ENCODE results near the gene OR51B5.
"Not testable (repeated sequence)": the region's sequence is repeated elsewhere in the genome, so short reads cannot be mapped to it uniquely, and the experiment has no call there.

OR51B5 gene

DNA sequence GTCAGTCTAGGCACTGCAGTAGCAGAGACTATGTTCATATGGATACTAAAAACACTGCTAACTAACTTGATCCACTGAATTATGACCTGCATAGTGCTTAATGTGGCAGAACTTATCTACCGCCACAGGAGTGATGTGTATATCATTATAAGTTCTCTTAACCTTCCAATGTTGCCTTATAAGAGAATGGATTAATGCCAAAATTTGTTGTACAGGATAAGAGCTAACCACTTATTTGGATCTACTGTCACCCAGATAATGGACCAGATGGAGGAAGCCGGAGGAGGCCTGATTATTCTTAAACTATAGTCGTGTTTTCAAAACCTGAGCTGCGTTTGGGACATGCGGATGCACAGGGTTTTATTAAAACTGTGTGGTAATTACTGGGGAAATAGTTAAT, 39.7 kb downstream of the OR51B5 start:
- no peak for DNase-seq (ENCODE audit: low read depth)
- in situ Hi-C loops (cut with HindIII; ENCODE audit: low sequenced_read_pairs), result no loop called here
- H3K4me3 ChIP-seq (ENCODE audit: low read depth, low read length), result no peak overlapping the region
- TF ChIP-seq, protein P1, sequence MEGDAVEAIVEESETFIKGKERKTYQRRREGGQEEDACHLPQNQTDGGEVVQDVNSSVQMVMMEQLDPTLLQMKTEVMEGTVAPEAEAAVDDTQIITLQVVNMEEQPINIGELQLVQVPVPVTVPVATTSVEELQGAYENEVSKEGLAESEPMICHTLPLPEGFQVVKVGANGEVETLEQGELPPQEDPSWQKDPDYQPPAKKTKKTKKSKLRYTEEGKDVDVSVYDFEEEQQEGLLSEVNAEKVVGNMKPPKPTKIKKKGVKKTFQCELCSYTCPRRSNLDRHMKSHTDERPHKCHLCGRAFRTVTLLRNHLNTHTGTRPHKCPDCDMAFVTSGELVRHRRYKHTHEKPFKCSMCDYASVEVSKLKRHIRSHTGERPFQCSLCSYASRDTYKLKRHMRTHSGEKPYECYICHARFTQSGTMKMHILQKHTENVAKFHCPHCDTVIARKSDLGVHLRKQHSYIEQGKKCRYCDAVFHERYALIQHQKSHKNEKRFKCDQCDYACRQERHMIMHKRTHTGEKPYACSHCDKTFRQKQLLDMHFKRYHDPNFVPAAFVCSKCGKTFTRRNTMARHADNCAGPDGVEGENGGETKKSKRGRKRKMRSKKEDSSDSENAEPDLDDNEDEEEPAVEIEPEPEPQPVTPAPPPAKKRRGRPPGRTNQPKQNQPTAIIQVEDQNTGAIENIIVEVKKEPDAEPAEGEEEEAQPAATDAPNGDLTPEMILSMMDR (IDR thresholded peaks at IDR 0.05; ENCODE audit: low read depth, low read length, missing control alignments), result no peak

DNA sequence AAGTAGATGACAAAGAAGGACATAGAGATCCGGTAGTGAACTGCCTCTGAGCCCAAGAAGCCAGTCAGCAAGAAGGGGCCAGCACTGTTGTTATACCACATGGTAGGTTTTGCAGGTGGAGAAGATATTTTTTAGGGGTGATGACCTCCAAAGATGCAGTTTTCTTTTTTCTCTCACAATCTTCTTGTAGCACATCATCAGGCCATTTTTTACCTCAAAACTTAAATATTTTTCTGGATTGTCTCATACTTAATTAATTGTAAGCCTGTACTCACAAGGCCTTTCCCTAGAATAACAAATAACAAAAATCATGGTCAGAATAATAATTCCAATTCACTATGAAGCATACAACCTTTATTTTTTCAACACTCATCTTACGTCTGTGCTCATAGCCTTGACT, 41.5 kb downstream of the OR51B5 start, which contains the start of gene OR51B4:
Gene OR51B4, minus strand, starts transcription at position 101 of the 400 bp plus-strand sequence. Its CDS starts 0 bp downstream, at position 101.
- H3K4me3 ChIP-seq (ENCODE audit: low read depth, low read length), result no peak within 1 kb of the TSS
- no peak for DNase-seq (ENCODE audit: low read depth)
- TF ChIP-seq, protein P1 (IDR thresholded peaks at IDR 0.05; ENCODE audit: low read depth, low read length, missing control alignments), result no peak
- in situ Hi-C loops (cut with HindIII; ENCODE audit: low sequenced_read_pairs), result no loop called here

DNA sequence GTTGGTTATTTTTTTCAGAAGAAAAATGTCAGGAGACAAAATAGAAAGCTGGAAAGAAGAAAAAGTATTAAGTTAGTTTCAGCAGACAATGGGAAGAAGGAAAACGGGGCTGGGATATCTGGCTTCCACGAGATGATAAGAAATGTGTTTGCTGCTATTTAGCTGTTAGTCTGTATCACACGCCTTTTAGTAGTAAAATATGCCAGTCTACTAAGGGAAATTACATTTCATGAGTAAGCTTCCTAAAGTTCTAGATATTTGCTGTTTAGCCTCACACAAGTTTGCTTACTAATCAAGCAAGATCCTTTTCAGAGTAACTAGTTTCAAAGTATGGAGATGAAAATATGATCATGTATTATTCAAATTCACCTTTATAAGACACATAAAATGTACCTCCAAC, 43.1 kb downstream of the OR51B5 start:
- in situ Hi-C loops (cut with HindIII; ENCODE audit: low sequenced_read_pairs), result no loop called here
- H3K4me3 ChIP-seq (ENCODE audit: low read depth, low read length), result no peak overlapping the region
- TF ChIP-seq, protein P1 (IDR thresholded peaks at IDR 0.05; ENCODE audit: low read depth, low read length, missing control alignments), result no peak
- no peak for DNase-seq (ENCODE audit: low read depth)

- no peak overlapping the region for H3K4me3 ChIP-seq (ENCODE audit: low read depth, low read length)
- no peak for DNase-seq (ENCODE audit: low read depth)
- TF ChIP-seq, protein P1 (IDR thresholded peaks at IDR 0.05; ENCODE audit: low read depth, low read length, missing control alignments), result no peak
- in situ Hi-C loops (cut with HindIII; ENCODE audit: low sequenced_read_pairs), result no loop called here
Measured at GRCh38 chr11:5298451-5298850, 44.9 kb downstream of the OR51B5 start.

GRCh38 chr11:5297721-5298323, 45.5 kb downstream of the OR51B5 start:
- TF ChIP-seq, protein P1 (IDR thresholded peaks at IDR 0.05; ENCODE audit: low read depth, low read length, missing control alignments), result no peak
- in situ Hi-C loops (cut with HindIII; ENCODE audit: low sequenced_read_pairs), result no loop called here
- H3K4me3 ChIP-seq (ENCODE audit: low read depth, low read length), result no peak overlapping the region
- DNase-seq (ENCODE audit: low read depth), result no peak

DNA sequence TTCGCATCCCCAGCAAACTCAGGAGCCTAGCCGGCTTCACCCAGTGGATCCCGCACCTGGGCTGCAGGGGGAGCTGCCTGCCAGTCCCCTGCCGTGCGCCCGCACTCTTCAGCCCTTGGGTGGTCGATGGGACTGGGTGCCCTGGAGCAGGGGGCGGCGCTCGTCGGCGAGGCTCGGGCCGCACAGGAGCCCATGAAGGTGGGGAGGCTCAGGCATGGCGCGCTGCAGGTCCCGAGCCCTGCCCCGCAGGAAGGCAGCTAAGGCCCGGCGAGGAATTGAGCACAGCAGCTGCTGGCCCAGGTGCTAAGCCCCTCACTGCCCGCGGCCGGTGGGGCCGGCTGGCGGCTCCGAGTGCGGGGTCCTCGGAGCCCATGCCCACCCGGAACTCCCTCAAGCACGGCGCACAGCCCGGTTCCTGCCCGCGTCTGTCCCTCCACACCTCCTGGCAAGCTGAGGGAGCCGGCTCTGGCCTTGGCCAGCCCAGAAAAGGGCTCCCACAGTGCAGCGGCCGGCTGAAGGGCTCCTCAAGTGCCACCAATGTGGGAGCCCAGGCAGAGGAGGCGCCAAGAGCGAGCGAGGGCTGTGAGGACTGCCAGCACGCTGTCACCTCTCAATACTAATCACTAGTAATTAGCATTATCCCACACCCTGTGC, 48.9 kb downstream of the OR51B5 start:
- in situ Hi-C loops (cut with HindIII; ENCODE audit: low sequenced_read_pairs); DNase-seq (ENCODE audit: low read depth); H3K4me3 ChIP-seq (ENCODE audit: low read depth, low read length): not testable (repeated sequence)

GRCh38 chr11:5293028-5293427, 50.3 kb downstream of the OR51B5 start:
- in situ Hi-C loops (cut with HindIII; ENCODE audit: low sequenced_read_pairs), result no loop called here
- DNase-seq (ENCODE audit: low read depth), result no peak
- H3K4me3 ChIP-seq (ENCODE audit: low read depth, low read length), result no peak overlapping the region
- TF ChIP-seq, protein P1 (IDR thresholded peaks at IDR 0.05; ENCODE audit: low read depth, low read length, missing control alignments), result no peak

Data from astrocyte of the cerebellum (primary cell).